Hematopoietic multipotent progenitor cell (in vitro differentiated cells): ENCODE measurements around the gene CXCL8. TPM values are rescaled to one million over a fixed set of nuclear protein-coding genes. Genes with fewer than 3 reads are reported as not detected.

Experiments
- DNase-seq, 3 donors: peaks; one replicate each; pipeline ENCODE4 v3.0.0-alpha.2; 2011 to 2015; ENCODE audit warnings: low read depth in 2 of 3, low spot score in 2 of 3
- total RNA-seq: library from RNA; depleted of rRNA; stranded (reverse); fragments of >200 nt; gene quantifications from one replicate; pipeline ENCODE4 v1.2.3, GENCODE V29; 2012

CXCL8 gene
- total RNA-seq, 1 donor: 16.4 TPM

- DNase-seq: no peak
Observed at GRCh38 chr4:73715659-73716058, 24.7 kb upstream of the CXCL8 start.

DNA sequence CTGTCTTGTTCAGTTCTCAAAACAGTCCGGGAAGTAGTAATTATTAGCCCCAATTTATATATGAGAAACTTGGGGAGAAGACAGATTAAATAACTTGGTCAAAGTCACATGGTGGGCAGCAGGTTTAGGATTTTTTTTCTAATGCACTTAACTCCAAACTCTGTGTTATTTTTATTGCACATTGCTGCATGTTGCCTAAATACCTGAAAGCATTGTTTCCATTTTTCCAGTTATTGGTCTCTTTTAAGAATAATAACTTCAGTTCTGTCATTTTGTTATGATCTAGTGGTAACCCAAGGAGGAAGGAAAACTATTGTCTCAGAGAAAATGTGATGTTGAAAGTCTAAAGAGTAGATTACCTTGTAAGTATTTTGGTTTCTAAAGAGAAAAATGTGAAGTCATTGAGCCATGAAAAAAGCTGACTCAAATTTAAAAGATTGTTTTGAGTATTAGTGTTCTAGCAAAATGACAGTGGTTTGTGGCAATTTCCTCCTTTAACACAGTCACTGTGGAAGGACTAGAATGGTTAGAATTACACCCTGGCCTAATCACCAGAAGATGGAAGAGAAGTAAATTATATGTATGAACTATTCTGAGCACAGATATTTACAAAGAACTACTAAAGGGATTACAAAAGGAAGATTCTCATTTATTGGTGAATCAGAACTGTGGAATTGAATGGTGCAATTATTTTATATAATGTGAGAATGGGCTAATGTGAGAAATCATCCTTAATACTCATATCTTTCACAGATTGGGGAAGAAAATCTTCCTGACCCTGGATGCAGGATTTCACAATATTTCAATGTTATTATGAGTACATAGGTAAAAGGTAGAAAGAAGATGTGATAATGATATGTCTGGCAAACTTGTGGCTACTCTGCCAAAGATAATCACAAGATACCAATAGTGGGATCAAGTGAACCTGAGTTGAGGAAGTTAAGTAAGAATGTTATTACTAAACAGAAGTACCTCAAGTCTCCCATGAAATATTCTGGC, 21.7 kb upstream of the CXCL8 start:
- DNase-seq: peak in 1 of 3 donors; percentile 49

GRCh38 chr4:73721435-73721834, 18.9 kb upstream of the CXCL8 start:
- no peak for DNase-seq

DNA sequence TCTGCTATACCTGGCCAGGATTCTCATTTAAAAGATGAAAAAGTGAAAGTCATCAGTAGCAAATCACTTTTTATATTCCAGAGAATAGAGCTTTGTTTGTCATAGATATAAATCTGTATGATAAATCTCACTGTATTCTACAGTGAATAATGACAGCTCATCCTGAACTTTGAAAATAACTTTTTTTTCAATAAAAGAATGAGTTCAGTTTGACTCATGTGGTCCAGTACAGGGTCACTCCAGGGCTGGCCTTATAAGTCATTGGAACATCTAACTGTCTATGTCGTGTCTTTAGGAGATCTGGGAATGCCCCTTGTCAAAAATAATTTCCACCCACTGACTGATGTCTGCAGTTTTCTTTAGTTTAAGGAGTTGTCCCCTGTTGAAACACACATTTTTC, 18.5 kb upstream of the CXCL8 start:
- no peak for DNase-seq

DNA sequence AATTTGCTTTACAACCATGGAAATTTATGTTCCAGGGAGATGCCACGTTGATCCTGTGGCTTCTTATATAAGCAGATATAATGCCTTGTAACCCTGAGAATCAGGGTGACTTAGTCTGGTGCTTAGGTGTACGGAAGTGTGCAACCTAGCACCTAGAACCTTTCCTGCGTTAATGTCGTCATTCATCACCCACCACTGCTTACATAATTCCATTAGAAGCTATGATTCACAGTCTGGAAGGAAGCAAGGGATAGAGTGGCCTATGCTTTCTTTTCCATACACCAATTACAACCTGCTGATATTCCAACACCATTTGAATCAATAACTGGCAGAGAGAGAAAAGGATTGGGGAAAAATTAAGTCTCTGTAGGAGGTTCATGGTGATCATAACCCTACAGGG, 17.3 kb upstream of the CXCL8 start:
- DNase-seq: no peak

GRCh38 chr4:73723928-73724327, 16.4 kb upstream of the CXCL8 start:
- DNase-seq: no peak

DNA sequence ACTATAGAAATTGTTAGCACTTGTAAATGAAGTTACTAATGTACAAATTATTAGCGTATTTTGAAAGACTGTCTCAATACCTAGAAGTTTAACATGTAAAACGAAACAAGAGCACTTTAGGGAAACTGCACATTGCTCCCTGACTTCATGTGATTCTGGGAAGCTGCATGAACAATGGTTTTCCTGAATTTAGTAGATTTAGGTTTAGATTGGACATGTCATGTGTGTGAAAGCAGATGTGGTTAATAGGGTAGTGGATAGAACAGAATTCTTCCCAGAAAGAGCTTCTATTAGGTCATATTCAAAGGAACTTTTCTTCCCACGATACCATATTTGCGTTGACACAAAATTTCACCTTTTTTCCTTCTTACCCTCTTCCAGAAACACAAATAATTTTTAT, 14.9 kb upstream of the CXCL8 start:
- DNase-seq: no peak

- DNase-seq: no peak
Observed at GRCh38 chr4:73725985-73726384, 14.4 kb upstream of the CXCL8 start.

DNA sequence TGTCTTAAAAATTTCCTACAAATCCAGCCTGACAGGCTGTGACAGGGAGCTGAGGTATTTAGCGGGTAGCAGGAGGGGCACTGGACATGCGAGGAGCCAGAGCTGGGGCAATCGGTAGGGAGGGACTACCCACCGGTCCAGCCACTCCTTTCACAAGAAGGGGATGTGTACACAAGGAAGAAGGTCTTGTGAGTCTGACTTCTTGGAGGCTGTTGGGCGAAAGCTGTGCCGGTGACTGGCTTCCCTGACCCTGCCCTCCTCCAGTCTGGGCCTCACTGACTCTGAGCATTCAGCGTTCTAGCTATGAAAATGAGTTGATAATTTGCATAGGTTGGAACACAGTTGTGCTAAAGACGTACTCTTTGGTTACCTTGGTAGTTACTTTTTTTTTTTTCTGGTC, 12.7 kb upstream of the CXCL8 start:
- DNase-seq: no peak

DNA sequence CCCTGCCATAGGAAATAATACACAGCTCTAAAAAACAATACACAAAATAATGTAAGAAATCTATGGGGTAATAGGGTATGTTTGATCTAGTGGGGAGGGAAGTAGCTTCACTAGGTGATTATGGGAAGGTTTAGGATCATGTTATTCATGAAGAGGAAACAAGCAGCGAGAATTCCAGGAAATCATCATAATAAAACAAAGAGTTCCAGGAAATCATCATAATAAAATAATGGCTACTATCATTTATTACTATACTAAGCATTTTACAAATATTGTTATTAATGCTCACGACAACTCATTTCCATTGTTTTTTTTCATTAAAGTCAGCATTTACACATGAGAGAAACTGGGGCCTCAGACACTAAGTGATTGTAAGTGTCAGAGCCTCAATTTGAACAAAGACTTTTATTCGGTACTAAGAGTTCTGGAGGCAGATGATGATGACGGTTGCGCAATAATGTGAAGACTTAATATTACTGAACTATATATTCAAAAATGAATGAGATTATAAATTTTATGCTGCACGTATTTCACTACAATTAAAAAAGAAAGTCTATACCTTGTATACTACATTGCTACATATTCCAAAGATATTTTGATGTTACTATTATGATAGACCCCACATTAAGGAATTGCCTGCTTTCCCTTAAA, 12.2 kb upstream of the CXCL8 start:
- DNase-seq: no peak

- DNase-seq: peak in 2 of 3 donors; percentile 46 to 74
Observed at GRCh38 chr4:73729534-73730165, 10.7 kb upstream of the CXCL8 start.

DNA sequence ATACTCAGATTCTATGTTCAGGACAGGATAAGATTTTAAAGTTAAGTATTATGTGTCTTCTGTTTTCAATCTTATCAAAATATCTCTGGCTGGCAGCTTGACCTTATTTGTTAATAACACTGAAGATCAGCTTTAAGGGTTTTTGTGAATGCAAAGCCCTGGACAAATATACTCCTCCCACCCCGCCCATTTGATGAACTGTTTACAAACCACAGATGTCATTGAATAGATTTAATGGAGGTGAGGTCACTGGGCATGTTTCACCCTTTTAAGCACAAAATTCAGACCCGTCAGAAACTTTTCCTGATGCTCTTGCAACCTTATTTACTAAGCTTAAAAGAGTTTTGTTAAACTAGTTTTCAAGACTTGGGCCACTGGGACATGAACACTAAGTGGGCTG, 10.1 kb upstream of the CXCL8 start:
- DNase-seq: no peak

GRCh38 chr4:73730867-73731266, 9.5 kb upstream of the CXCL8 start:
- DNase-seq: no peak

DNA sequence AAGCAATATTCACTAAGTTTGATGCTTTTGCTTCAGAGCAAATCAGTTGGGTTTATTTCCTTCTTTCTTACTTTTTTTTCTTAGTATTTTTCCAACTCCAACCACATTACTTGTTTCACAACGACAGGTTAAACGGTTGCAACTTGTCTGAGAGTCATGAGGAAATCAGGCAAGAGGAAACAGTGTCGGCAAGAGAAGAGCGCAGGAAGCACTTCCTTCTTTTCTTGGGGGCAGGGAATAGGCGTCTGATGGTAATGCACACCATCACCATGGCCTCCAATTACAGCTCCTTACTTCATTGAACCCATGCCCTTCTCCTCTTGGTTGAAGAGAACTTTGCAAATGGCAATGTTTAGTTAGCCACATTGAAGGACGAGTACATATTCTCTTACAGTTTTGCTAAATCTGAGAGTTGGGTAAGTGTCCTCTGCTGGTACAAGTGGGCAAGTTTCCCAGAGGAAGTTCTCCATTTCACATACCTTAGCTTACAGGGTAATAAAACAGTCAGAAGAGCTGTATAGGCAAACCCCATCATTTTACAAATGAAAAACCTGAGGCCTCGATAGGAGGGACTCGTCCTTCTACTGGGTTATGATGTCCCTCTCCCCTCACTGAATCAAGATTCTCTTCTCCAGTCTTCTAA, 8.3 kb upstream of the CXCL8 start:
- DNase-seq: peak in 2 of 3 donors; percentile 21 to 54

DNA sequence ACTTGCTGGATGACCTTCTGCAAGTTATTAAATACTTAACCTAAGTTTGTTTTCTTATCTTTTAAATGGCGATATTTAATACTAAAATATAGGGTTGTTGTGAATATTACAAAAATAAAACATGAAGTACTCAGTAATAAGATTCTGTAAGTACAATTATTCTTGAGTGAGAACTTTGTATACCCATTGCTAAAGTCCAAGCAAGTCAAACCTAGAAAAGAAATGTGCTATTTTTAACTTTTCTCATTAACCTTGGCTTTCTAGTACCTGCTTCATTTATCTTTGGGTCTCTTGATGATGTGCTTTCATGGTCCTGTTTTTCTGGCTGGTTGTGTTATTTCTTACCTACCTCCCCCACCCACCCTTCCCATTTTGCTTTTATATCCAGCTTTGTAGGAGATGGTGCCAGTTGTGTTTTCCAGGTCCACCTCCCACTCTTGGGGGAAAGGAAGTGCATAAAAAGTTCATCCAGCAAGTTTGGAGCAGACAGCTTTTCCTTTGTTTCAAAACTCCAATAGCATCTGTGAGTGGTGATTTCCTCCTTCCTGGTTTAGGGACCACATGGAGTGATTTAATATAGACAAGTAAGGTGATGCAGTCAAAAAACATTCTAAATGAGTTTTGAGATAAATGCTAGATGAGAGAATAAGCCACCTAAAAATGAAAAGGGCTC, 7.5 kb upstream of the CXCL8 start:
- no peak for DNase-seq

- DNase-seq: no peak
Observed at GRCh38 chr4:73734530-73735001, 5.8 kb upstream of the CXCL8 start.

DNA sequence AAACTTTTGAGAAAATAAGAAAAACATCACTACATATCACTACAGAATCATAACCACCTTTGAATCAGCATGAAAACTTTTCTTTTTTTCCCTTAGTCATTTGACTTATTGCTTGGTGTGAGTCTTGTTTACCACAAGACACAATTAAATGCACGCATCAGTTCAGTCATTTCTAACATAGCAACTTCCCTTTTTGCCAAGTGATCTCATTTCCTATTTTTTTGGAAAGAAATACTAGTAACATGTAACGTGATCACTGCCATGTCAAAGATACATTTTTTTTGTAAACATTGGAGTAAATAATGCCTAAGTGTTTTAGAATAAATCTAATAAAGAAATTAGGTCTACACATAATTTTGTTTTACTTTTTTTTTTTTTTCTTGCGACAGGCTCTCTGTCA, 5.1 kb upstream of the CXCL8 start:
- peak in 2 of 3 donors; percentile 83 to 94 for DNase-seq

- DNase-seq: no peak
Observed at GRCh38 chr4:73741031-73741749, 821 bp downstream of the CXCL8 start.

- no peak for DNase-seq
Observed at GRCh38 chr4:73741750-73742489, 1.6 kb downstream of the CXCL8 start.
